KOPT-K1 (cell line): ENCODE data around the gene DNMBP.
"Not testable (repeated sequence)": the region's sequence is repeated elsewhere in the genome, so short reads cannot be mapped to it uniquely, and the experiment has no call there.

Source experiments
- H3K27ac ChIP-seq: fragments of 200-600 bp; sonication (generic); 2 replicates; pipeline ENCODE4 v1.5.1; 2016; ENCODE audit warnings: antibody characterized with exemption, mild to moderate bottlenecking, low read depth, low read length; ENCODE audit not compliant: poor library complexity, severe bottlenecking
- H3K36me3 ChIP-seq: fragments of 200-600 bp; sonication (generic); 2 replicates; pipeline ENCODE4 v1.5.1; 2017; ENCODE audit warnings: antibody characterized with exemption, mild to moderate bottlenecking, low read length, moderate library complexity; ENCODE audit not compliant: insufficient read depth
- H3K9me3 ChIP-seq: fragments of 200-600 bp; sonication (generic); 2 replicates; pipeline ENCODE4 v1.5.1; 2017; ENCODE audit warnings: antibody characterized with exemption, low read length, mild to moderate bottlenecking; ENCODE audit not compliant: insufficient read depth, poor library complexity, severe bottlenecking

DNMBP gene

GRCh38 chr10:100006243-100006886 is 3.4 kb downstream of the DNMBP start:
- Histone ChIP-seq H3K27ac (no peak overlapping the region), H3K36me3 (no peaks in the 10 kb centered on the region), H3K9me3 (no peaks in the 10 kb centered on the region)

GRCh38 chr10:100004805-100005510 is 4.8 kb downstream of the DNMBP start:
- Histone ChIP-seq H3K27ac (no peak overlapping the region), H3K36me3 (no peaks in the 10 kb centered on the region)

GRCh38 chr10:100000109-100000644 is 9.6 kb downstream of the DNMBP start:
- Histone ChIP-seq H3K27ac (no peak overlapping the region), H3K9me3 (no peaks in the 10 kb centered on the region), H3K36me3 (no peaks in the 10 kb centered on the region)

More at GRCh38 chr10:100004805-100005510, 4.8 kb downstream of the DNMBP start:
- H3K9me3 ChIP-seq: no peaks in the 10 kb centered on the region

- no peaks in the 10 kb centered on the region for H3K9me3 ChIP-seq
- H3K27ac ChIP-seq: no peak overlapping the region
- H3K36me3 ChIP-seq: no peaks in the 10 kb centered on the region
Observed at GRCh38 chr10:99999319-100000108, 10.2 kb downstream of the DNMBP start.

GRCh38 chr10:99998889-99999288 is 10.9 kb downstream of the DNMBP start:
- no peaks in the 10 kb centered on the region for H3K9me3 ChIP-seq
- no peak overlapping the region for H3K27ac ChIP-seq
- H3K36me3 ChIP-seq: no peaks in the 10 kb centered on the region

GRCh38 chr10:99996671-99997648 is 12.8 kb downstream of the DNMBP start:
- Histone ChIP-seq H3K9me3 (no peaks in the 10 kb centered on the region), H3K36me3 (no peaks in the 10 kb centered on the region), H3K27ac (no peak overlapping the region)

- no peak overlapping the region for H3K27ac ChIP-seq
- H3K9me3 ChIP-seq: no peaks in the 10 kb centered on the region
- no peaks in the 10 kb centered on the region for H3K36me3 ChIP-seq
Observed at GRCh38 chr10:99995713-99996112, 14.0 kb downstream of the DNMBP start.

GRCh38 chr10:99995269-99995668 is 14.5 kb downstream of the DNMBP start:
- H3K9me3 ChIP-seq: no peaks in the 10 kb centered on the region
- H3K27ac ChIP-seq: no peak overlapping the region
- no peaks in the 10 kb centered on the region for H3K36me3 ChIP-seq

GRCh38 chr10:99994801-99995200 is 14.9 kb downstream of the DNMBP start:
- H3K36me3 ChIP-seq: no peaks in the 10 kb centered on the region
- H3K27ac ChIP-seq: no peak overlapping the region
- H3K9me3 ChIP-seq: no peaks in the 10 kb centered on the region

GRCh38 chr10:99993701-99994689 is 15.8 kb downstream of the DNMBP start:
- H3K9me3 ChIP-seq: no peaks in the 10 kb centered on the region
- H3K36me3 ChIP-seq: no peaks in the 10 kb centered on the region
- H3K27ac ChIP-seq: no peak overlapping the region

- H3K27ac ChIP-seq, H3K9me3 ChIP-seq, H3K36me3 ChIP-seq: not testable (repeated sequence)
Observed at GRCh38 chr10:99985637-99986036, 24.1 kb downstream of the DNMBP start.

GRCh38 chr10:99984211-99985034 is 25.3 kb downstream of the DNMBP start:
- Histone ChIP-seq H3K27ac (no peak overlapping the region), H3K9me3 (no peaks in the 10 kb centered on the region), H3K36me3 (no peaks in the 10 kb centered on the region)
